ENCODE measurements around the gene ODAD3. TPM values are rescaled to one million over a fixed set of nuclear protein-coding genes. Genes with fewer than 3 reads are reported as not detected.

ODAD3 gene
- total RNA-seq, 1 donor = 0.43 TPM

GRCh38 chr19:11420429-11421370 is 14.2 kb downstream of the ODAD3 start:
- peak; percentile 85 for DNase-seq (ENCODE audit: low read depth)

GRCh38 chr19:11418549-11419506 is 16.1 kb downstream of the ODAD3 start, which contains the start of gene RGL3:
Gene RGL3, minus strand, starts transcription at chr19:11419314. Its CDS starts 36 bp downstream, at chr19:11419278.
- no peak for TF ChIP-seq CTCF (IDR thresholded peaks at IDR 0.05; ENCODE audit: insufficient read depth, low read depth, low read length)
- DNase-seq (ENCODE audit: low read depth) = no peak
- H3K4me3 ChIP-seq (ENCODE audit: low read depth, low read length) = peak within 1 kb of the TSS; percentile 62

More at GRCh38 chr19:11420429-11421370, 14.2 kb downstream of the ODAD3 start:
- TF ChIP-seq CTCF (IDR thresholded peaks at IDR 0.05; ENCODE audit: insufficient read depth, low read depth, low read length) = no peak
- peak overlapping the region; percentile 54 for H3K4me3 ChIP-seq (ENCODE audit: low read depth, low read length)

GRCh38 chr19:11418094-11418548 is 16.8 kb downstream of the ODAD3 start:
- TF ChIP-seq CTCF (IDR thresholded peaks at IDR 0.05; ENCODE audit: insufficient read depth, low read depth, low read length) = no peak
- H3K4me3 ChIP-seq (ENCODE audit: low read depth, low read length) = peak overlapping the region; percentile 62
- DNase-seq (ENCODE audit: low read depth) = no peak

- TF ChIP-seq CTCF (IDR thresholded peaks at IDR 0.05; ENCODE audit: insufficient read depth, low read depth, low read length) = no peak
- DNase-seq (ENCODE audit: low read depth) = no peak
- no peak overlapping the region for H3K4me3 ChIP-seq (ENCODE audit: low read depth, low read length)
Observed at GRCh38 chr19:11416346-11417052, 18.4 kb downstream of the ODAD3 start.

- no peak for DNase-seq (ENCODE audit: low read depth)
- no peak for TF ChIP-seq CTCF (IDR thresholded peaks at IDR 0.05; ENCODE audit: insufficient read depth, low read depth, low read length)
- no peak overlapping the region for H3K4me3 ChIP-seq (ENCODE audit: low read depth, low read length)
Observed at GRCh38 chr19:11414544-11414943, 20.4 kb downstream of the ODAD3 start.

- no peak overlapping the region for H3K4me3 ChIP-seq (ENCODE audit: low read depth, low read length)
- DNase-seq (ENCODE audit: low read depth) = no peak
- no peak for TF ChIP-seq CTCF (IDR thresholded peaks at IDR 0.05; ENCODE audit: insufficient read depth, low read depth, low read length)
Observed at GRCh38 chr19:11410682-11411081, 24.2 kb downstream of the ODAD3 start.

All from fibroblast of villous mesenchyme (primary cell).